DOHH2 (cell line): ENCODE measurements around the gene SEZ6L2.

Experiments
- EZH2phosphoT487 ChIP-seq: fragments of 200-600 bp; sonication (generic); IDR thresholded peaks from 2 replicates; pipeline ENCODE4 v1.6.1; 2017; ENCODE audit warnings: borderline replicate concordance, mild to moderate bottlenecking, antibody characterized with exemption, low read length, moderate library complexity, mixed read lengths
- TF ChIP-seq, protein P1 (sequence below): fragments of 200-600 bp; sonication (generic); IDR thresholded peaks from one replicate; pipeline ENCODE4 v1.5.1; 2014; ENCODE audit warnings: antibody characterized with exemption, mild to moderate bottlenecking, low read depth, low read length; ENCODE audit not compliant: poor library complexity, severe bottlenecking

DNA sequence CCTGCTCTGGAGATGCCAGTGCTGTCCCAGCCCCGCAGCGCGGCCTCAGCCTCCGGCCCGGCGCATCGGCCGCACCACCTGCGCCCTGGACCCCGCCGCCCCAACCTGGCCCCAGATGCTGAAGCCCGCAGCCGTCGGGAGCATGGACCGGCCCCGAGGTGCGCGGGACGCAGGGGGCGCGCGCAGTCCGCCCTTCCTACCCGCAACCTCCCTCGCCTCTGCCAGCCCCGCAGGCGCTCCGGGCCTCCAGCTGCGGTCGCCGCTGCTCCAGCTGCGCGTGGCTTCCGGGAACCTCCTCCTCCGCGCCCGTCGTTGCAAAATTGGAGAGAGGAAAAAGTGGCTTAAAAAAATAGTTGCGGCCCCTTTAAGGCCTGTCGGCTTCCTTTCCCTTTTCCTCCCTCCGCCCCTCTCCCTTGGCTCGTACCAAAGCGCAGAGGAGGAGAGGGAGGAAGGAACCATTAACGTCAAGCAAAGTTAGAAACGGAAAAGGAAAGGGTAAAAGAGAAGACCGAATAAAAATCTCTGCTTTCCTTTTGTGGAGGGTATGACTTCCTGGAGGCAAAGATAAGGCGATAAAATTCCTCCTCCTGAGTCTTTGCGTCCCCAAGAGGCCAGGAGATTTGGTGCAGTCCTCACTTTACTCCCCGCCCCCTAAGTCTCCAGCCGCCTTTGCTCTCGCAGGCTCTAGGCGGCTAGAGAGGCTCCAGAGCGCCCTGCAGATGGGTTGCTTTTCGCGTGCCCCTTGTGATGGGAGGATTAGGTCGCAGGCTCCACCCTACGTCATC lies 36.3 kb downstream of the SEZ6L2 start, which contains the start of gene CDIPT:
- TF ChIP-seq, protein P1, sequence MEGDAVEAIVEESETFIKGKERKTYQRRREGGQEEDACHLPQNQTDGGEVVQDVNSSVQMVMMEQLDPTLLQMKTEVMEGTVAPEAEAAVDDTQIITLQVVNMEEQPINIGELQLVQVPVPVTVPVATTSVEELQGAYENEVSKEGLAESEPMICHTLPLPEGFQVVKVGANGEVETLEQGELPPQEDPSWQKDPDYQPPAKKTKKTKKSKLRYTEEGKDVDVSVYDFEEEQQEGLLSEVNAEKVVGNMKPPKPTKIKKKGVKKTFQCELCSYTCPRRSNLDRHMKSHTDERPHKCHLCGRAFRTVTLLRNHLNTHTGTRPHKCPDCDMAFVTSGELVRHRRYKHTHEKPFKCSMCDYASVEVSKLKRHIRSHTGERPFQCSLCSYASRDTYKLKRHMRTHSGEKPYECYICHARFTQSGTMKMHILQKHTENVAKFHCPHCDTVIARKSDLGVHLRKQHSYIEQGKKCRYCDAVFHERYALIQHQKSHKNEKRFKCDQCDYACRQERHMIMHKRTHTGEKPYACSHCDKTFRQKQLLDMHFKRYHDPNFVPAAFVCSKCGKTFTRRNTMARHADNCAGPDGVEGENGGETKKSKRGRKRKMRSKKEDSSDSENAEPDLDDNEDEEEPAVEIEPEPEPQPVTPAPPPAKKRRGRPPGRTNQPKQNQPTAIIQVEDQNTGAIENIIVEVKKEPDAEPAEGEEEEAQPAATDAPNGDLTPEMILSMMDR = peak; percentile 78
- TF ChIP-seq EZH2phosphoT487 = no peak
